ENCODE results near the gene HSPA12A. TPM values are rescaled to one million over a fixed set of nuclear protein-coding genes. Genes with fewer than 3 reads are reported as not detected.

The HSPA12A gene
- total RNA-seq, 4 donors from 2014 or later = 6.4 to 9.9 (median 9.5) TPM

DNA sequence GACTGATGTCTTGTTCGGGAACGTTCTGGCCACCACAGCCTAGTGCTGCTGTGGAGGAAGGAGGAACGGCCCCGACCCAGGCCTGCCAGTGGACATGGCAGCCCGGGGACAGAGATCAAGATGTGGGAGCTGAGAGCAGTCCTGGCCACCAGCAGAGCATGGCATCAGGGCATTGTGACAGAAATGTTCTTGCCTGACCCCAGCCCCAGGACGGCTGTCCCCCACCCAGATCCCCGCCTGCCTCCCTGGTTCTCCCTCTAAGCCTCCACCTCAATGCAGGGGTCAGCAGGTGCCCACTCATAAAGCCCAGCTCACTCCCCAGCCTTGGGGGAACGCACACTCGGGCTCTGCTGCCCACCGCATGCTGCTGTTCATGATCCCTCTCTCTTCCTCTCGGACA, 42.9 kb upstream of the HSPA12A start:
- intact Hi-C loops (cut with DNase I; ENCODE audit: low total_unique reads) = no loop called here
- 92 to 95% methylated on average over 11 of the region's 11 CpGs for WGBS, 2 donors
- TF ChIP-seq, protein P1, sequence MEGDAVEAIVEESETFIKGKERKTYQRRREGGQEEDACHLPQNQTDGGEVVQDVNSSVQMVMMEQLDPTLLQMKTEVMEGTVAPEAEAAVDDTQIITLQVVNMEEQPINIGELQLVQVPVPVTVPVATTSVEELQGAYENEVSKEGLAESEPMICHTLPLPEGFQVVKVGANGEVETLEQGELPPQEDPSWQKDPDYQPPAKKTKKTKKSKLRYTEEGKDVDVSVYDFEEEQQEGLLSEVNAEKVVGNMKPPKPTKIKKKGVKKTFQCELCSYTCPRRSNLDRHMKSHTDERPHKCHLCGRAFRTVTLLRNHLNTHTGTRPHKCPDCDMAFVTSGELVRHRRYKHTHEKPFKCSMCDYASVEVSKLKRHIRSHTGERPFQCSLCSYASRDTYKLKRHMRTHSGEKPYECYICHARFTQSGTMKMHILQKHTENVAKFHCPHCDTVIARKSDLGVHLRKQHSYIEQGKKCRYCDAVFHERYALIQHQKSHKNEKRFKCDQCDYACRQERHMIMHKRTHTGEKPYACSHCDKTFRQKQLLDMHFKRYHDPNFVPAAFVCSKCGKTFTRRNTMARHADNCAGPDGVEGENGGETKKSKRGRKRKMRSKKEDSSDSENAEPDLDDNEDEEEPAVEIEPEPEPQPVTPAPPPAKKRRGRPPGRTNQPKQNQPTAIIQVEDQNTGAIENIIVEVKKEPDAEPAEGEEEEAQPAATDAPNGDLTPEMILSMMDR (IDR thresholded peaks at IDR 0.05) = no peak
- no peak for TF ChIP-seq POLR2A (IDR thresholded peaks at IDR 0.05)
- no peak overlapping the region for H3K4me3 ChIP-seq (ENCODE audit: low read depth, poor library complexity, severe bottlenecking)
- no peak for DNase-seq (ENCODE audit: low spot score in 2 of 2)

DNA sequence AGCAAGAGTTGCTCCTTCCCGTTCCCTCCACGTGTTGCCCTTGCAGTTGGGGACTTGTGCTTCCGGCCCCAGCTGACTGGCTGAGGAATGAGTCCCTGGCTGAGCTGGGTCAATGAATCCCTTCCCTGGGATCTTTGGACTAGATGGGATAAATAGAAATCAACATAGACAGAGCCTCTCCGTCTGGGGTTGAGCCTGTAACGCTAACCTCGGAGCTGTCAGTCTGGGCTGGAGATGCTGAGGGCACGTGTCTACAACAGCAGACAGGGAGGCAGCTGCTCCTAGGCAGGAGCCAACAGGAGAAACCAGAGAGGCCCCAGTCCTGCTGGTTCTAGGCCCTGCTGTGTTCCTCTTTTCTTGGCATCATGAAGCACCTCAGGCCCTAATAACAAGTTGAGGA, 42.3 kb upstream of the HSPA12A start:
- H3K4me3 ChIP-seq (ENCODE audit: low read depth, poor library complexity, severe bottlenecking) = no peak overlapping the region
- TF ChIP-seq, protein P1 (IDR thresholded peaks at IDR 0.05) = no peak
- no peak for TF ChIP-seq POLR2A (IDR thresholded peaks at IDR 0.05)
- DNase-seq (ENCODE audit: low spot score in 2 of 2) = no peak
- 79 to 98% methylated on average over 7 of the region's 7 CpGs for WGBS, 2 donors
- intact Hi-C loops (cut with DNase I; ENCODE audit: low total_unique reads) = no loop called here

DNA sequence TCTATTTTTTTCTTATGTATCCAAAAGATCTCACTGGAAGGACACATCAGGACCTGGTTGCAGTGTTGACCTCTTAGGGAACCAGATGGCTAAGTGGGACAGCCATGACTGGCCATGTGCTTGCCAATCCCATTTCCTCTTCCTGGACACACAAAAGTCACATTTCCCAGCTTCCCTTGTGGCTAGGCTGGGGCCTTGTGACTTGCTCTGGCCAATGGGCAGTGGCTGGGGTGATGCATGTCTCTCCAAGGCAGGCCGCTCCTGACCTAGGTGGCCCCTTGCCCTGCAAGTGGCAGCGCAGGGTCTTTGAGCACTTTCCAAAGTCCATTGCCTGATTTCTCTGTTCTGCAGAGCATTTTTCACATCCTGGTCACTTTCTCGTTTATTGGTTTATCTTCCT, 41.7 kb upstream of the HSPA12A start:
- TF ChIP-seq POLR2A (IDR thresholded peaks at IDR 0.05) = no peak
- 91 to 97% methylated on average over 3 of the region's 3 CpGs for WGBS, 2 donors
- intact Hi-C loops (cut with DNase I; ENCODE audit: low total_unique reads) = no loop called here
- DNase-seq (ENCODE audit: low spot score in 2 of 2) = no peak
- H3K4me3 ChIP-seq (ENCODE audit: low read depth, poor library complexity, severe bottlenecking) = no peak overlapping the region

DNA sequence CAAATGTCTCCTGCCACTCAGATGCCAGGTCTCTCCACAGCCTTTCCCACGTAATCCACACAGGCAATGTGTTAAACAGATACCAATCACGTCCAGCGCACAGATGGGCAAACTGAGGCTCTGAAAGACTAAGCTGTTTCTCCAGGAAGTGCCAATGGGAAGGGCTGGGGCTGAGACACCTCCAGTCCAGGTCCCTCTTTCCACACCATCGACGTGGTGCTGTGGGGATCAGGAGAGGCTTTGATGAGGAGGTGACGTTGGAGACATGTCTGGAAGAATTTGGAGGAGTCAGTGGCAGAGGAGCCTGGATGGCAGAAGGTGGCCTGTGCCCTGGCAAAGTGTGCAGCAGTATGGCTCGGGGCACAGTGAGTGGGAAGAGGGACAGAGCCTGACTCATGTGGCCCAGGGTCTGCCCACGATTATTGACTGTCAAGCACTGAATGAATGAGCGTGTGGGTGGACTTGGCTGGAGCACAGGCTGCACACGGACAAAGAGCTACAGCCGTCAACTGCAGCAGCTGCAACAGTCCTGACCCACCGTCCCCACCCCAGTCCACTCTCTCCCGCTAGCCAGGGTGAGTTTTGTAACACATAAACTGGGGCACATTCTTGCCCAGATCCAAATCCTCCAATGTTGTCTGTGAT, 40.8 kb upstream of the HSPA12A start:
- no peak overlapping the region for H3K4me3 ChIP-seq (ENCODE audit: low read depth, poor library complexity, severe bottlenecking)
- intact Hi-C loops (cut with DNase I; ENCODE audit: low total_unique reads) = no loop called here
- no peak for DNase-seq (ENCODE audit: low spot score in 2 of 2)
- TF ChIP-seq POLR2A (IDR thresholded peaks at IDR 0.05) = no peak
- TF ChIP-seq, protein P1 (IDR thresholded peaks at IDR 0.05) = no peak
- WGBS, 2 donors = 57 to 63% methylated on average over 13 of the region's 13 CpGs

DNA sequence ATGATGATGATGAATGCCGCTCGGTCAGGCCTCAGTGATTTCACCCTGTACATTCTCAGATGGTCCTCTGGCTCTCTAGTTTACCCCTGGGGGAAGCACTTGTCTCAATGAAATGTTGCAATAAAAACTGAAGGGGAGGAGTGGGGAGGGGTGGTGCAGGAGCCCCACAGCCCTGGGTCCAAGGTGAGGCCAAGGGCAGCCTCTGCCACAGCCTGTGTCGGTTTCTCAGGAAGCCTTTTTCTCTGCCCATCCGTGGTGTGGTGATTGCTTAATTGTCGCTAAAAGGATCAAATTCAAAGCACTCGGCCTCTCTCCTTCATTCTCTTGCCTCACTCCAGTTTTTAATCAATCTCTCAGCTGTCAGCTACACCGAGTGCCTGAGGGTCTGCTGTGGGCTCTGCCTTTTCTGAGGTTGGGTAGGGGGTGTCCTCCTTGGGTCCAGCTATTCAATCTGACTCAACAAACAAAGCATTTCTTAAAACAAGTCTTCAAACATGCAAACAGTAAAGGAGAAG, 39.1 kb upstream of the HSPA12A start:
- TF ChIP-seq POLR2A (IDR thresholded peaks at IDR 0.05) = no peak
- TF ChIP-seq, protein P1 (IDR thresholded peaks at IDR 0.05) = no peak
- no peak overlapping the region for H3K4me3 ChIP-seq (ENCODE audit: low read depth, poor library complexity, severe bottlenecking)
- intact Hi-C loops (cut with DNase I; ENCODE audit: low total_unique reads) = no loop called here
- DNase-seq (ENCODE audit: low spot score in 2 of 2) = no peak
- WGBS, 2 donors = 86 to 87% methylated on average over 7 of the region's 7 CpGs

DNA sequence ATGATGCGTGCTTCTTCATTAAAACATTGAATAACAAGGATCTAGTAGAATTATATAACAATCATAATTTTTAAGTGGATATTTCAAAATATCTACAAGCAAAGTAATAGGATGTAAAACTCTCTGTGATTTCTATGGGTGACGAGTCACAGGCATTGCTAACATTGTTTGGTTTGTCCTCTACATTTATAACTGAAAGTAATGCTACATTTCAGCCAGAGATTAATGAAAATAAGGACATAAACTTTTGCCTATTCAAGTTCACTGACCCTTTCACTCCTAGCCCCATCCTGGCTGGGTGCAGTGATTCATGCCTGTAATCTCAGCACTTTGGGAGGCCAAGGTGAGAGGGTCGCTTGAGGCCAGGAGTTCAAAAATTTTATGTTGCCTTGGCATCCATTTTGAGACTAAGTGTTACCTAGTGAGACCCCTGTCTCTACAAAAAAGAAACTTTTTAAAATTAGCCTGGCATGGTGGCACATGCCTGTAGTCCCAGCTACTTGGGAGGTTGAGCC, 38.4 kb upstream of the HSPA12A start:
- intact Hi-C loops (cut with DNase I; ENCODE audit: low total_unique reads) = no loop called here
- 75 to 97% methylated on average over 3 of the region's 3 CpGs for WGBS, 2 donors
- TF ChIP-seq, protein P1 (IDR thresholded peaks at IDR 0.05) = no peak
- no peak for TF ChIP-seq POLR2A (IDR thresholded peaks at IDR 0.05)
- no peak for DNase-seq (ENCODE audit: low spot score in 2 of 2)
- no peak overlapping the region for H3K4me3 ChIP-seq (ENCODE audit: low read depth, poor library complexity, severe bottlenecking)
